ENCODE measurements around the gene ATG16L2.
"Not testable (repeated sequence)": the region's sequence is repeated elsewhere in the genome, so short reads cannot be mapped to it uniquely, and the experiment has no call there.

ATG16L2 gene

GRCh38 chr11:72798361-72798760, 15.8 kb upstream of the ATG16L2 start:
- FAIRE-seq: no peak

GRCh38 chr11:72799441-72799840, 14.8 kb upstream of the ATG16L2 start:
- no peak for DNase-seq (ENCODE audit: low spot score)
- FAIRE-seq: no peak

More at GRCh38 chr11:72798361-72798760, 15.8 kb upstream of the ATG16L2 start:
- no peak for DNase-seq (ENCODE audit: low spot score)

- DNase-seq (ENCODE audit: low spot score): no peak
Observed at GRCh38 chr11:72802822-72803221, 11.4 kb upstream of the ATG16L2 start.

GRCh38 chr11:72805216-72805615, 9.0 kb upstream of the ATG16L2 start:
- FAIRE-seq (no peak), DNase-seq (ENCODE audit: low spot score) (no peak)

More at GRCh38 chr11:72802822-72803221, 11.4 kb upstream of the ATG16L2 start:
- no peak for FAIRE-seq

- DNase-seq (ENCODE audit: low spot score); FAIRE-seq: not testable (repeated sequence)
Observed at GRCh38 chr11:72806378-72806777, 7.8 kb upstream of the ATG16L2 start.

GRCh38 chr11:72807021-72807693, 7.1 kb upstream of the ATG16L2 start:
- DNase-seq (ENCODE audit: low spot score): no peak
- no peak for FAIRE-seq

- DNase-seq (ENCODE audit: low spot score) (no peak), FAIRE-seq (no peak)
Observed at GRCh38 chr11:72807792-72808191, 6.4 kb upstream of the ATG16L2 start.

GRCh38 chr11:72808331-72808798, 5.8 kb upstream of the ATG16L2 start:
- DNase-seq (ENCODE audit: low spot score) (no peak), FAIRE-seq (no peak)

GRCh38 chr11:72811686-72812085, 2.5 kb upstream of the ATG16L2 start:
- DNase-seq (ENCODE audit: low spot score): not testable (repeated sequence)

GRCh38 chr11:72812604-72812966, 1.6 kb upstream of the ATG16L2 start:
- DNase-seq (ENCODE audit: low spot score) (no peak), FAIRE-seq (no peak)

More at GRCh38 chr11:72811686-72812085, 2.5 kb upstream of the ATG16L2 start:
- FAIRE-seq: not testable (repeated sequence)

GRCh38 chr11:72812967-72813739, 1.1 kb upstream of the ATG16L2 start:
- FAIRE-seq: no peak
- peak; percentile 81 for DNase-seq (ENCODE audit: low spot score)

GRCh38 chr11:72813740-72814285, 398 bp upstream of the ATG16L2 start:
- FAIRE-seq: no peak
- DNase-seq (ENCODE audit: low spot score): peak; percentile 88

- no peak for FAIRE-seq
- DNase-seq (ENCODE audit: low spot score): peak; percentile 25
Observed at GRCh38 chr11:72815110-72815618, 953 bp downstream of the ATG16L2 start.

- FAIRE-seq: no peak
- no peak for DNase-seq (ENCODE audit: low spot score)
Observed at GRCh38 chr11:72816404-72816990, 2.3 kb downstream of the ATG16L2 start.

GRCh38 chr11:72817966-72818365, 3.8 kb downstream of the ATG16L2 start:
- FAIRE-seq: no peak
- DNase-seq (ENCODE audit: low spot score): no peak

- DNase-seq (ENCODE audit: low spot score) (no peak), FAIRE-seq (no peak)
Observed at GRCh38 chr11:72818971-72819370, 4.8 kb downstream of the ATG16L2 start.

- DNase-seq (ENCODE audit: low spot score): no peak
- no peak for FAIRE-seq
Observed at GRCh38 chr11:72820439-72821139, 6.4 kb downstream of the ATG16L2 start.

GRCh38 chr11:72821221-72821919, 7.2 kb downstream of the ATG16L2 start:
- DNase-seq (ENCODE audit: low spot score) (no peak), FAIRE-seq (no peak)

GRCh38 chr11:72821920-72822799, 7.9 kb downstream of the ATG16L2 start:
- FAIRE-seq (peak; percentile 66), DNase-seq (ENCODE audit: low spot score) (peak; percentile 77)

Measured in urothelium cell line (cell line).